Smooth muscle cell (in vitro differentiated cells): ENCODE results near the gene PREP. TPM values are rescaled to one million over a fixed set of nuclear protein-coding genes. Genes with fewer than 3 reads are reported as not detected.
A peak's percentile ranks its signal among the peaks of the same experiment; 100 is the strongest.

ENCODE experiments used
- DNase-seq: peaks from one replicate; lab custom pipeline; 2025; ENCODE audit not compliant: unreplicated experiment; lab: John Stamatoyannopoulos, UW
- H2AFZ ChIP-seq: fragments of 200-600 bp; sonication (generic); 2 replicates; pipeline ENCODE4 v1.6.0; 2016; ENCODE audit warnings: antibody characterized with exemption, low read depth, mild to moderate bottlenecking
- H3F3A ChIP-seq: fragments of 200-600 bp; sonication (generic); 2 replicates; pipeline ENCODE4 v1.6.0; 2017; ENCODE audit warnings: antibody characterized with exemption, low read depth
- H3K27ac ChIP-seq: fragments of 200-600 bp; sonication (generic); 2 replicates; pipeline ENCODE4 v1.5.1; 2016; ENCODE audit warnings: low read depth, mild to moderate bottlenecking
- H3K27me3 ChIP-seq: fragments of 200-600 bp; sonication (generic); 2 replicates; pipeline ENCODE4 v1.6.1; 2016; ENCODE audit warnings: low read depth, mild to moderate bottlenecking
- H3K36me3 ChIP-seq: fragments of 200-600 bp; sonication (generic); 2 replicates; pipeline ENCODE4 v1.5.1; 2016; ENCODE audit warnings: low read depth
- H3K4me1 ChIP-seq: fragments of 200-600 bp; sonication (generic); 2 replicates; pipeline ENCODE4 v1.5.1; 2016; ENCODE audit warnings: low read depth
- H3K4me2 ChIP-seq: fragments of 200-600 bp; sonication (generic); 2 replicates; pipeline ENCODE4 v1.6.0; 2016; ENCODE audit warnings: mild to moderate bottlenecking
- H3K4me3 ChIP-seq: fragments of 200-600 bp; sonication (generic); 2 replicates; pipeline ENCODE4 v1.5.1; 2016; ENCODE audit warnings: mild to moderate bottlenecking
- H3K79me2 ChIP-seq: fragments of 200-600 bp; sonication (generic); 2 replicates; pipeline ENCODE4 v1.6.0; 2016; ENCODE audit warnings: low read depth, mild to moderate bottlenecking
- H3K9ac ChIP-seq: fragments of 200-600 bp; sonication (generic); 2 replicates; pipeline ENCODE4 v1.6.0; 2016; ENCODE audit warnings: low read depth
- H3K9me3 ChIP-seq: fragments of 200-600 bp; sonication (generic); replicated peaks from 2 replicates; pipeline ENCODE4 v1.5.1; 2016; ENCODE audit warnings: low read depth
- H4K20me1 ChIP-seq: fragments of 200-600 bp; sonication (generic); 2 replicates; pipeline ENCODE4 v1.6.0; 2016; ENCODE audit warnings: low read depth
- CTCF ChIP-seq: fragments of 200-600 bp; sonication (generic); IDR thresholded peaks from 2 replicates; pipeline ENCODE4 v1.5.1; 2017; ENCODE audit warnings: borderline replicate concordance, mild to moderate bottlenecking, antibody characterized with exemption; ENCODE audit not compliant: insufficient read depth, poor library complexity, severe bottlenecking
- WGBS: methylation state at CpG from one replicate; pipeline ENCODE4 v1.1.7; 2016; ENCODE audit warnings: low lambda C conversion rate; 5-methylcytosine and 5-hydroxymethylcytosine counted together
- polyA plus RNA-seq: library from polyadenylated mRNA; unstranded; fragments of >200 nt; fragmentation: Nextera tagmentation; extraction: Ambion mirVana; gene quantifications from 2 replicates; pipeline ENCODE4 v1.2.1, GENCODE V29; 2016
- total RNA-seq: library from RNA; depleted of rRNA; stranded (reverse); fragments of >200 nt; gene quantifications from 2 replicates; pipeline ENCODE4 v1.2.3, GENCODE V29; 2014

PREP gene
- total and polyA plus RNA-seq, 2 experiments from 2014 or later = 23.4 to 33.2 TPM

GRCh38 chr6:105382496-105382895 is 20.4 kb downstream of the PREP start:
- WGBS = 92% methylated on average over 2 of the region's 2 CpGs
- H3K79me2 ChIP-seq = peaks cover 20% of the 10 kb centered on the region
- peaks cover 3% of the 10 kb centered on the region for H3K4me1 ChIP-seq
- H3K27ac ChIP-seq = no peak overlapping the region
- no peak overlapping the region for H3K9ac ChIP-seq
- no peak overlapping the region for H2AFZ ChIP-seq
- H3K9me3 ChIP-seq = no peaks in the 10 kb centered on the region
- no peak overlapping the region for H3K4me3 ChIP-seq
- peaks cover 72% of the 10 kb centered on the region for H4K20me1 ChIP-seq
- H3K27me3 ChIP-seq = no peaks in the 10 kb centered on the region
- TF ChIP-seq CTCF = no peak
- no peaks in the 10 kb centered on the region for H3K36me3 ChIP-seq
- DNase-seq = no peak
- no peaks in the 10 kb centered on the region for H3F3A ChIP-seq
- no peak overlapping the region for H3K4me2 ChIP-seq

GRCh38 chr6:105380634-105381033 is 22.2 kb downstream of the PREP start:
- Histone ChIP-seq H2AFZ (no peak overlapping the region), H3K79me2 (peaks cover 20% of the 10 kb centered on the region), H3K9me3 (no peaks in the 10 kb centered on the region), H3K36me3 (no peaks in the 10 kb centered on the region), H3K27ac (no peak overlapping the region), H3F3A (no peaks in the 10 kb centered on the region), H3K27me3 (no peaks in the 10 kb centered on the region), H3K4me3 (no peak overlapping the region), H4K20me1 (peaks cover 69% of the 10 kb centered on the region), H3K4me2 (no peak overlapping the region), H3K9ac (no peak overlapping the region), H3K4me1 (peaks cover 3% of the 10 kb centered on the region)
- TF ChIP-seq CTCF = no peak
- DNase-seq = no peak
- 97% methylated on average over 2 of the region's 2 CpGs for WGBS

GRCh38 chr6:105375797-105376196 is 27.1 kb downstream of the PREP start:
- Histone ChIP-seq H3K79me2 (peaks cover 2% of the 10 kb centered on the region), H3K4me2 (no peak overlapping the region), H2AFZ (no peak overlapping the region), H3K4me1 (no peaks in the 10 kb centered on the region), H4K20me1 (peaks cover 30% of the 10 kb centered on the region), H3F3A (no peaks in the 10 kb centered on the region), H3K36me3 (no peaks in the 10 kb centered on the region), H3K27ac (no peak overlapping the region), H3K27me3 (no peaks in the 10 kb centered on the region), H3K9ac (no peak overlapping the region), H3K9me3 (no peaks in the 10 kb centered on the region), H3K4me3 (no peak overlapping the region)
- TF ChIP-seq CTCF = no peak
- DNase-seq = no peak
- 100% methylated on average over 3 of the region's 3 CpGs for WGBS

- Histone ChIP-seq H3K27ac (peak overlapping the region; percentile 75), H3K4me2 (peak overlapping the region; percentile 38), H4K20me1 (peaks cover 14% of the 10 kb centered on the region), H3K79me2 (no peaks in the 10 kb centered on the region), H3K9ac (peak overlapping the region; percentile 43), H2AFZ (no peak overlapping the region), H3K9me3 (no peaks in the 10 kb centered on the region), H3F3A (no peaks in the 10 kb centered on the region), H3K36me3 (no peaks in the 10 kb centered on the region), H3K27me3 (no peaks in the 10 kb centered on the region), H3K4me1 (no peaks in the 10 kb centered on the region), H3K4me3 (no peak overlapping the region)
- TF ChIP-seq CTCF = no peak
- DNase-seq = no peak
- 61% methylated on average over 4 of the region's 4 CpGs for WGBS
These were observed 28.9 kb downstream of the PREP start for GRCh38 chr6:105374010-105374420.
